HG03139 (cell line): ENCODE measurements around the gene ATP2C1.

Source experiments
- ATAC-seq: cut with Tn5 transposase; IDR thresholded peaks from one replicate; pipeline ENCODE4 v1.9.1; 2021; ENCODE audit not compliant: unreplicated experiment

Gene ATP2C1

DNA sequence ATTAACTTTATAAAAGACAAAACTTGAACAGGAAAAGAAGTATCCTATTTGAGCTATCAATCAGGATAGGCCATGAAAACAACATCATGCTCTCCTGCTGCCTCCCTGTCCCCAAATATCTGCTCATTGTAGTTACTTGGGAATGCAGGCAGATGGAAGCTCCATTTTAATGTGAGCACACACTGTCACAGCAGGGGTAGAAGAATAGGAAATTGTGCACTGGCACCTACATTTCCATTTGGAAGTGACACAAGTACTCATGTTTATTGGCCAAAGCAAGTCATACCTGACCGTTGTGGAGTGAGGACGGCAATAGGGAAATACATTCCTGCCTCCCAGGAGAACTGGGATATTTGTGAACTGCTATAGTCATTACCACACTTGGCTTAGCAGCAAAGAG is 80.3 kb downstream of the ATP2C1 start:
- ATAC-seq: no peak

- no peak for ATAC-seq
Observed at GRCh38 chr3:130975251-130975650, 81.4 kb downstream of the ATP2C1 start.

DNA sequence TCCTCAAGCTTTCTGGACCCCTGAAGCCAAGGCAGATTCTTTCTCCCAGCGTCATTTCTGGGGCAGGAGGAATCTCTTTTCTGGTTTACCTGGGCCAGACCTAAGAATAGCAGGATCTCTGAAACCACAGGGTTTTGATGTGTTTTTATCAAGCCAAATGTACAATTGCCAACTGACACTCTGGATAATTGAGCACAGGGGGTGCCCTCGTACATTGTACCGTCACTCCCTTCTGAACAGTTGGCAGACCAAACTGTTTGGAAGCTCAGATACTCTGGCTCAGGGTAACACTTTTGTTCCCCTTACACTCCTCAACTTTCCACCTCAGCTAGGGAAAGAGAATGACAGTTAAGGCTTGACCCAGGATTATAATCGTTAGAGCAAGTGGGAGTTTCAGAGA is 82.8 kb downstream of the ATP2C1 start:
- no peak for ATAC-seq

DNA sequence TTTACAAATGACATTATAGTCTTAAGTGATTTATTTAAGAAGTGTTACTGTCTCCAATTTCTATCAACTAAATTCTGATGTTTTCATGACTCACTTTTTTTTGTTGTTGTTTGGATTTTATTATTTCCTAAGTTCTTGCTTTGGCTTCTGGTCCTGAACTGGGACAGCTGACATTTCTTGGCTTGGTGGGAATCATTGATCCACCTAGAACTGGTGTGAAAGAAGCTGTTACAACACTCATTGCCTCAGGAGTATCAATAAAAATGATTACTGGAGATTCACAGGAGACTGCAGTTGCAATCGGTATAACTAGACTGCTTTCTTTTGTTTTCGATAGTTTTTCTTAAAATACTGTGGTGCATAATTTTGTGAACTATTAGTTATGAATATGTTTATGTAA is 85.2 kb downstream of the ATP2C1 start:
- ATAC-seq: no peak

DNA sequence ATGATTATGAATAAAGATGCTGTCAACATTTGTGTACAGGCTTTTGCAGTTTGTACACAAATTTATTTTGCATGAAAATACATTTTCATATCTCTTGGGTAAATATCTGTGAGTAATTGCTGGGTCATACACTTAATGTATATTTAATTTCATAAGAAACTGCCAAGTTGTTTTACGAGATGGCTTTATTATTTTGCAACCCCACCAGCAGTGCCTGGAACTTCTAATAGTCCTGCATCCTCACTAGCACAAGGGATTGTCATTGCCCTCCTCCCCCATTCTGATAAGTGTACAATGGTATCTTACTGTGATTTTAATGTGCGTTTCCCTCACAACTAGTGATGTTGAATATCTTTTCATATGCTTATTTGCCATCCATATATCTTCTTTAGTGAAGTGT is 87.6 kb downstream of the ATP2C1 start:
- no peak for ATAC-seq

GRCh38 chr3:130990282-130990681 is 96.4 kb downstream of the ATP2C1 start:
- no peak for ATAC-seq

- no peak for ATAC-seq
Observed at GRCh38 chr3:130991126-130991525, 97.2 kb downstream of the ATP2C1 start.

DNA sequence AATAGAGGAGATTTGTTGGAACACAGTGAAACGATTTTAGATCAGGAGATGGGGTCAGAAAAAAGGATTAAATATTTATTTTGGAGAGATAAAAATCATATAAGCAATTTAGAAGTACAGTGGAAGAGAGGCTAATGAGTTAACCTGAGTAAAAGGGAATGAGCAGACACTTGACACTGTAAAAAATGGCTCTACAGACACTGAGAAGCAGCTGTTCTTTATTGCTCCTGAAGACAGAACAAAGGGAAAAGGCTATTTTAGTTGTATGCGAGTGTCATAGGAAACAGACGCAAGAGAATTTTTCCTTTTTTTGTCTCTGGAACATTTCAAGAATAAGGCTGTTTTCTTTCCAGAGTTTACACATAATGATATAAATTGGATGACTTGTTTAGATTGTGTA is 98.5 kb downstream of the ATP2C1 start:
- ATAC-seq: no peak

DNA sequence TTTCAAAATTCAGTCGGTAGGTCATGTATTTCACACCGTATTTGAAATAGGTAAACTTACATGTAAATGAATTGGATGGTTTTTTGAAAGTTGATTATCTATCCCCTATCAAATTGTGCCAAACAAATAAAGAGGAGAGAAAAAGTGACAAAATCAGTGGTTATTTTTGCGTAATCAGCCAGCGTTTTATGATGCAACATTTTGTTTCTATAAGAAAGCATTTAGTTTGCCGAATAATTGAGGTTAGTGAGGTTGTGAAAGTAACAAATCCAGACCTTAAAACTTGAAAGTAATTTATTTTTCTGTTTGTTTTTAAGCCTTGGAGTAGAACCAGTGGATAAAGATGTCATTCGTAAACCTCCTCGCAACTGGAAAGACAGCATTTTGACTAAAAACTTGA is 103.4 kb downstream of the ATP2C1 start:
- ATAC-seq: no peak

DNA sequence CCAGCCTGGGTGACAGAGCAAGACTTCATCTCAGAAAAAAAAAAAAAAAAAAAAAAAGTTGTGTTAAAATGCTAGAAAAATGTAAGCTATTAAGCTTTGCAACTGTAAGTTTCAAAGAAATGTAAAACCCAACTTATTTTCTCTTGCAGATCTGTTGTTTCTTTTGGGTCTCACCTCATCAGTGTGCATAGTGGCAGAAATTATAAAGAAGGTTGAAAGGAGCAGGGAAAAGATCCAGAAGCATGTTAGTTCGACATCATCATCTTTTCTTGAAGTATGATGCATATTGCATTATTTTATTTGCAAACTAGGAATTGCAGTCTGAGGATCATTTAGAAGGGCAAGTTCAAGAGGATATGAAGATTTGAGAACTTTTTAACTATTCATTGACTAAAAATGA is 107.2 kb downstream of the ATP2C1 start:
- ATAC-seq: no peak

DNA sequence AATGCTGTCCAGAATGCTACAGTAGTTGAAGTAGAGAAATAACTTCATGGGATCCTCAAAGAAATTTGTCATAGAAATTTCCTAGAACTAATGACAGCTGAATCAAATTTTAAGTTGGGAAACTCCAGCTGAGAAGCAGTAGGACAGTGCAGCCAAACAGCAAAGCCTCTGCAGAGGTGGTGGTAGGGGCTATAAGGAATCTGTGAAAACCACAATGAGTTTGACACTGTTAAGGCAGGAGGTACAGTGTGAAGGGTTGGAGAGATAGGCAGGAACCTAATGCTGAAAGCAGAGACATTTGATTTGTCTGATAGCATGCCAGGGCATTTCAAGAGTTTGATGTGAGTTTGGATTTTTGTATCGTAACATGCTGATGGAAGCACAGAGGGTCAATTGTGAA is 110.7 kb downstream of the ATP2C1 start:
- ATAC-seq: no peak

DNA sequence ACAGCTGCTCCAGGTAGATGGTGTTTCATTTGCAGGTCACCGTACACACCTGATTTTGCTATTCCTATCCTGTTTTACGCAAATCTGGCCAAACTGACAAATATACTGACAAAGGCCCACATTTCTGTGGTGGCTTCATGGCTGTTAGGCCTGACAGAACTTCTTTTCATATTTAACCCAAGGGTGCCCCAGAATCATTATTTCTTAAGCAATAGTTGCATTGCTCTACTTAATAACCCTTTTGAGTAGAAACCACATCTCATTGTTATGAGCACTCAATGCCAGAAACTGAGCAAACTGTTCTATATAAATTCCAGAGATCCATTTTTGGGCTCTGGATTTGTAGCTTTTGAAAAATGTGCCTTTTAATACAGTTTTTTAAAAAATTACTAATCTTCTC is 113.4 kb downstream of the ATP2C1 start:
- ATAC-seq: no peak

DNA sequence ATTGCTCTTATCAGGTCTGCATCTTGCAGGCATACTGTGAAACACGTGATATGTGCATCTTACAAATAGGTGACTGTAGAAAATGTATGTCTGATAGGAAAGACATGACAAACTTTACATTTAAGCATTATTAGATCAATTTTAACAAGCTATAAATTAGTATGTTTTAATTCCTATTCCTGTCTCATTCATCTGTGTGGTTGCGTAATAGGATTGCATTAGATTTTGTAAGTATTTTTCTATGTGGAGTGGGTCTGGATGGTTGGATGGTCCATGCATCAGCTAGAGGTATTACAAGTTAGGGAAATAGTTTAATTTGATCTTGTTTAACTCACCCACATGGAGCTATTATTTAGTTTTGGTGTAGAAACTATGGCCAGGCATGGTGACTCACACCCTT is 113.9 kb downstream of the ATP2C1 start:
- no peak for ATAC-seq

DNA sequence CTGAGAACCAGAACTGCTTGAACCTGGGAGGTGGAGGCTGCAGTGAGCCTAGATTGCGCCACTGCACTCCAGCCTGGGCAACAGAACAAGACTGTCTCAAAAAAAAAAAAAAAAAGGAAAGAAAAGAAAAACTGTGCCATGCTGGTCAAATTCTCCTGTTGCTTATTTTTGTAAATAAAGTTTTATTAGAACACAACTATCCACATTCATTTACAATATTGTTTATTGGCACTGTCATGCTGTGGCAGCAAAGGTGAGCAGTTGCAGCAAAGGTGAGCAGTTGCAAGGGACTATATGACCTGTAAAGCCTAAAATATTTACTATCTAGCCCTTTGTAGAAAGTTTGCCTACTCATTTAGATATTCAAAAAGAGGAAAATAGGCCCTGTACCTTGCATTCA is 114.4 kb downstream of the ATP2C1 start:
- ATAC-seq: no peak

DNA sequence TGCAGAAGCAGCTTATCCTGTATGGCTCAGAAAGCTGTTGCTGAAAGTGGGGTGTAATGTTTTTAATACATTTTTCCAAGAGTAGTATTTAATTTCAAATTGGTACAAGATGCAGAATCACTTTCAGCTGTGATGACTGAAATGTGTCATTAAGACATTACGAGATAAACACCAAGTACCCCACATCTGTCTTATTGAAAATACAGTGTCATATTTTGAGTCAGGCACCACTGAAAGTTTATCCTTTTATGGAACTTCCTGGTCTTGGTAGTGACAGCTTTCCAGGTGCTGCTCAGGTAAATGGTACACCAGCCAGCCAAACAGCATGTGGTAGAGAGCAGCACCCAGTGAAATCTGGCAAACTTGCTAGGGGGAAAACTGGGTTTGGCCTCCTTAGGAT is 115.8 kb downstream of the ATP2C1 start:
- no peak for ATAC-seq

GRCh38 chr3:131018970-131019369 is 125.1 kb downstream of the ATP2C1 start:
- no peak for ATAC-seq

DNA sequence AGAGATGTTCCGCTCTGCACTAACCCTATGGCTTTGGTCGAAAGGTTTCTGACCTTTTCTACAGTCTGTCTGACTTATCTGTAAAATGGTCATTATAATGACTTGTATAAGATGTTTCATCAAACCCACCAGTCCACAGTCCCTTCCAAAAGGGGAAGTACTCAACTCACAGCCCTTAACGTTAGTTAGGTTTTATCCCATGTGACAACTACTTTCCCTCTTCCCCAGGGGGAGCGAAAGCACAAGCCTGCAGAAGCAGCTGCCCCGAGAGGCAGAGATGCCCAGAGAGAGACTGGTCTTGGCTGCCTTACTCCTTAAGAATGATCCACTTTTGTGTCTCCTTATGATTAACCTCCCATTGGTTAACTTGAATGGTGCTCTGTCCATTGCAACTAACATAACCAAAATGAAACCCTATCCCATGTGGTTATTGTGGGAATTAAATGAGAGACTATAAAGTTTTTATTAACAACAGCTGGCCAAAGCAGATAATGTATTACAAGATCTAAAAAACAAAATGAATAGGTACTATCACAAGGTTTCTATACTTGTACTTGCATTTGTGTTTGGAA is 126.3 kb downstream of the ATP2C1 start:
- ATAC-seq: no peak

- no peak for ATAC-seq
Observed at GRCh38 chr3:131025539-131025938, 131.7 kb downstream of the ATP2C1 start.

GRCh38 chr3:131026321-131027151 is 132.7 kb downstream of the ATP2C1 start, which contains the start of the genes ASTE1 and NEK11:
ASTE1 (minus strand) TSS chr3:131026825; CDS start chr3:131025306, 1,519 bp downstream.
NEK11 (plus strand) TSS chr3:131026877; CDS start chr3:131029709, 2,832 bp downstream.
- peak; percentile 99 for ATAC-seq

DNA sequence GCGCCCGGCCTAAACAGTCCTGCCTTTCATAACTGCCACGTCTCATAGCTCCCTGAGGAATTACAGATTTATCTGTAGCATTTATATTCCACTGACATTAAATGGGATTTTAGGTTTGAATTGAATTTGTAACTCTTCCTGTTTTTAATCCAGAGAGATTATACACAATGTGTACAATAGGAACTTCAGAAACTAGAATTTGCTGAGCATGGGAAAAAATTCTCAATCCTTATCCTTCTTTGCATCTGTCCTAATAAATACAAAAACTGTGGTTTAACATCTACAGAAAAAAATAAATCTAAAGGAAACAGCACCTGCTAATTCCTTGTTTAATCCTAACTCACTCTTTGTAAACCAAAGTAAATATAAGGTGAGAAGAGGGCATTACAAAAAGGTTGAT is 135.0 kb downstream of the ATP2C1 start:
- no peak for ATAC-seq

DNA sequence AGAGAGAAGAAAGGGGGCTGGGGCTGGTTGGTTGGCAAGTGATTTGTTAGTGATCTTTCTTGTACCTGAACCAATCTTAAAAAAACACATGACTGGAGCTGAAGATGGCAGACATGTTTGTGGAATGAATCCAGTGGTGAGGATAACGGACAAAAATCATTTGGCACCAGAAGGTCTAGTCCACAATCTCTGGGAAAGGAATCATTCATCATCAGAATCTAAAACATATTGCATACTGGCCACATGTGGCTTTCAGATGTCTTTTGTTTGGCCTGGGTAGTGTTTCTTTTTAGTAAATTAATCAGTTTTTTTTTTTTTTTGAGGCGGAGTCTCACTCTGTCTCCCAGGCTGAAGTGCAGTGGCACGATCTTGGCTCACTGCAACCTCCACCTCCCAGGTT is 137.8 kb downstream of the ATP2C1 start:
- ATAC-seq: no peak

GRCh38 chr3:131033480-131034080 is 139.7 kb downstream of the ATP2C1 start:
- no peak for ATAC-seq
